ENCODE measurements around the gene METTL9. TPM values are rescaled to one million over a fixed set of nuclear protein-coding genes. Genes with fewer than 3 reads are reported as not detected.

METTL9 gene
- total and polyA plus RNA-seq, 2 of the 13 experiments (the other 11 are each of a cell fraction or from before 2014, with no cell fraction given), result 123 to 204 TPM

GRCh38 chr16:21626659-21627277 is 27.4 kb downstream of the METTL9 start (continued):
- peak; percentile 84; the same call in 1 of the 2 replicates for TF ChIP-seq ETV5 (CRISPR knock-in tag; IDR thresholded peaks at IDR 0.05; ENCODE audit: borderline replicate concordance)
- no peak for TF ChIP-seq ZFP91 (CRISPR knock-in tag; IDR thresholded peaks at IDR 0.05; ENCODE audit: borderline replicate concordance)
- TF ChIP-seq ZGPAT (CRISPR knock-in tag; IDR thresholded peaks at IDR 0.05), result peak; percentile 55
- TF ChIP-seq MIER3 (CRISPR knock-in tag; IDR thresholded peaks at IDR 0.05; ENCODE audit: borderline replicate concordance), result no peak; the same call in 1 of the 2 replicates
- peak; percentile 47; the same call in 1 of the 2 replicates for TF ChIP-seq NCOA2 (CRISPR knock-in tag; IDR thresholded peaks at IDR 0.05)
- no peak for TF ChIP-seq ATF7-NPFF (CRISPR knock-in tag; IDR thresholded peaks at IDR 0.05; ENCODE audit: low read depth)
- TF ChIP-seq PHB2 (IDR thresholded peaks at IDR 0.05; ENCODE audit: partially characterized antibody), result no peak
- no peak; a peak in 1 of 4 replicates for TF ChIP-seq EP300 (IDR thresholded peaks at IDR 0.05; ENCODE audit: low read depth in 2 of 2, low read length in 2 of 2)
- TF ChIP-seq EP300 (CRISPR knock-in tag; IDR thresholded peaks at IDR 0.05; ENCODE audit: borderline replicate concordance), result peak; percentile 87
- TF ChIP-seq ZNF792 (CRISPR knock-in tag; IDR thresholded peaks at IDR 0.05), result 0 out of 2 replicates have a peak, but pooled peaks have one; percentile 40
- no peak for TF ChIP-seq ZMYM2 (CRISPR knock-in tag; IDR thresholded peaks at IDR 0.05)
- no peak for TF ChIP-seq PPARG (CRISPR knock-in tag; conservative IDR thresholded peaks at IDR 0.05)
- TF ChIP-seq ZNF564 (CRISPR knock-in tag; IDR thresholded peaks at IDR 0.05), result no peak
- peak; percentile 65; the same call in 1 of the 2 replicates for TF ChIP-seq HMGXB3 (CRISPR knock-in tag; IDR thresholded peaks at IDR 0.05; ENCODE audit: borderline replicate concordance)
- TF ChIP-seq NR2F6 (IDR thresholded peaks at IDR 0.05), result no peak
- TF ChIP-seq NR2F6 (CRISPR knock-in tag; IDR thresholded peaks at IDR 0.05), result peak; percentile 21; the same call in 1 of the 2 replicates
- no peak for TF ChIP-seq ZBTB38 (CRISPR knock-in tag; IDR thresholded peaks at IDR 0.05)
- peak; percentile 37; the same call in 1 of the 2 replicates for TF ChIP-seq SOX5 (CRISPR knock-in tag; IDR thresholded peaks at IDR 0.05; ENCODE audit: borderline replicate concordance)
- TF ChIP-seq TFE3 (CRISPR knock-in tag; IDR thresholded peaks at IDR 0.05), result peak; percentile 33; the same call in 1 of the 2 replicates
- peak; percentile 79; the same call in 1 of the 2 replicates for TF ChIP-seq ZBTB20 (CRISPR knock-in tag; IDR thresholded peaks at IDR 0.05; ENCODE audit: borderline replicate concordance, low read depth)
- TF ChIP-seq SIN3B (IDR thresholded peaks at IDR 0.05; ENCODE audit: low read length), result no peak

Measured in HepG2 (cell line).